Esophagus squamous epithelium (tissue), 4 donors: ENCODE results near the gene IRF7.

Experiments
- CTCF ChIP-seq, 6 experiments: fragments of 450-650 bp in 4 of 6; fragments of 200-600 bp in 2 of 6; sonication (generic) in 2 of 6; IDR thresholded peaks; one replicate each; pipeline ENCODE4 v1.5.1; 2016 to 2019; ENCODE audit warnings: antibody characterized with exemption in 6 of 6, mild to moderate bottlenecking in 4 of 6, moderate library complexity in 4 of 6
- POLR2A ChIP-seq, 4 donors: fragments of 450-650 bp; IDR thresholded peaks; one replicate each; pipeline ENCODE4 v1.6.1; 2017; ENCODE audit warnings: antibody characterized with exemption in 4 of 4, mild to moderate bottlenecking in 4 of 4, moderate library complexity in 3 of 4

DNA sequence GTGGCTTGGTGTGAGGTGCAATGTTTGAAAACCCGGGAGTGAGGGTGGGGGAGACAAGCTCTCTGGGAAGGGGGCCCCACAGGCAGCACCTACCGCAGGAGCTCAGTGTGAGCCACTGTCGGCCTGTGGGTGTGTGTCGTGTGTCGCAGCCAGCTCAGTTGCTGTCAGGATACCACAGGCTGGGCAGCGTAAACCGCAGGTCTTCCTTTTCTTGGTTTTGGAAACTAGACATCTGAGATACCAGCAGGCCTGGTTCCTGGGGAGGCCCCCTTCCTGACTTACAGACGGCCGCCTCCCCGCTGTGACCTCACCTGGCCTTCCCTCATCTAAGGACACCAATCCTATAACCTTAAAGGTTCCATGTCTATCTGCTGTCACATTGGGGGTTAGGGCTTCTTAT is 19.4 kb downstream of the IRF7 start:
- TF ChIP-seq CTCF (IDR thresholded peaks at IDR 0.05) = no peak
- no peak for TF ChIP-seq POLR2A (IDR thresholded peaks at IDR 0.05)
